GM23338 (cell line): ENCODE results near the gene ZBTB37. TPM values are rescaled to one million over a fixed set of nuclear protein-coding genes. Genes with fewer than 3 reads are reported as not detected.

Experiments used
- ATAC-seq: fragments of 200-7000 bp; cut with Tn5 transposase; 3 replicates; pipeline ENCODE4 v1.9.1; 2020
- DNase-seq: peaks from one replicate; pipeline ENCODE4 v3.0.0-alpha.2; 2015; ENCODE audit warnings: low spot score
- H2AFZ ChIP-seq: fragments of 200-600 bp; sonication (generic); 2 replicates; pipeline ENCODE4 v1.8.0; 2016; ENCODE audit warnings: antibody characterized with exemption, mild to moderate bottlenecking, moderate library complexity
- H3F3A ChIP-seq: fragments of 200-600 bp; sonication (generic); replicated peaks from 2 replicates; pipeline ENCODE4 v1.8.0; 2017; ENCODE audit warnings: antibody characterized with exemption, mixed run types, low read depth
- H3K27ac ChIP-seq: fragments of 200-600 bp; sonication (generic); 2 replicates; pipeline ENCODE4 v1.6.1; 2016; ENCODE audit warnings: low read depth
- H3K27me3 ChIP-seq: fragments of 200-600 bp; sonication (generic); 2 replicates; pipeline ENCODE4 v1.8.0; 2016; ENCODE audit warnings: mild to moderate bottlenecking, mixed run types, moderate library complexity; ENCODE audit not compliant: insufficient read depth
- H3K36me3 ChIP-seq: fragments of 200-600 bp; sonication (generic); 2 replicates; pipeline ENCODE4 v1.8.0; 2016; ENCODE audit warnings: mild to moderate bottlenecking; ENCODE audit not compliant: insufficient read depth
- H3K4me1 ChIP-seq: fragments of 200-600 bp; sonication (generic); 2 replicates; pipeline ENCODE4 v1.8.0; 2016; ENCODE audit warnings: mild to moderate bottlenecking, moderate library complexity; ENCODE audit not compliant: insufficient read depth
- H3K4me2 ChIP-seq: fragments of 200-600 bp; sonication (generic); 2 replicates; pipeline ENCODE4 v1.7.1; 2017; ENCODE audit warnings: mixed run types
- H3K4me3 ChIP-seq: fragments of 200-600 bp; sonication (generic); 2 replicates; pipeline ENCODE4 v1.6.1; 2016; ENCODE audit warnings: mixed run types
- H3K79me2 ChIP-seq: fragments of 200-600 bp; sonication (generic); replicated peaks from 2 replicates; pipeline ENCODE4 v1.8.0; 2017; ENCODE audit warnings: mild to moderate bottlenecking; ENCODE audit not compliant: insufficient read depth
- H3K9me2 ChIP-seq: fragments of 200-600 bp; sonication (generic); 2 replicates; pipeline ENCODE4 v1.8.0; 2017; ENCODE audit not compliant: insufficient read depth
- H4K20me1 ChIP-seq: fragments of 200-600 bp; sonication (generic); replicated peaks from 2 replicates; pipeline ENCODE4 v1.8.0; 2017; ENCODE audit warnings: mild to moderate bottlenecking; ENCODE audit not compliant: insufficient read depth
- H3K27ac Mint-ChIP-seq: 2 replicates; pipeline ENCODE4 v1.8.0; 2020; ENCODE audit warnings: inconsistent platforms, mild to moderate bottlenecking, moderate library complexity, mixed read lengths
- H3K27me3 Mint-ChIP-seq: 3 replicates; pipeline ENCODE4 v1.8.0; 2022; ENCODE audit warnings: low read depth, mild to moderate bottlenecking, moderate library complexity, mixed read lengths, inconsistent platforms; ENCODE audit not compliant: insufficient read depth, poor library complexity
- H3K36me3 Mint-ChIP-seq: 3 replicates; pipeline ENCODE4 v1.8.0; 2021; ENCODE audit warnings: low read depth, mild to moderate bottlenecking, inconsistent platforms, moderate library complexity, mixed read lengths
- H3K4me1 Mint-ChIP-seq: 3 replicates; pipeline ENCODE4 v1.8.0; 2020; ENCODE audit warnings: mild to moderate bottlenecking, inconsistent platforms, mixed read lengths
- H3K4me3 Mint-ChIP-seq: 3 replicates; pipeline ENCODE4 v1.8.0; 2021; ENCODE audit warnings: moderate library complexity, mild to moderate bottlenecking, inconsistent platforms, mixed read lengths
- H3K9me3 Mint-ChIP-seq: 3 replicates; pipeline ENCODE4 v1.8.0; 2020; ENCODE audit warnings: moderate library complexity, mild to moderate bottlenecking, inconsistent platforms, mixed read lengths
- CREB1 ChIP-seq: fragments of 250-450 bp; sonication (Bioruptor Pico); IDR thresholded peaks from 2 replicates; pipeline ENCODE4 v1.5.0; 2020; ENCODE audit warnings: low read depth, mild to moderate bottlenecking, moderate library complexity
- CTCF ChIP-seq, 2 experiments: fragments of 200-600 bp in 1 of 2; sonication (generic) in 1 of 2; conservative IDR thresholded peaks; 2 replicates each; pipeline versions ENCODE4 v1.5.1 to v1.6.1; 2016 to 2017; ENCODE audit warnings: antibody characterized with exemption in 2 of 2, low read depth in 2 of 2, mild to moderate bottlenecking in 2 of 2, moderate library complexity in 1 of 2
- NANOG ChIP-seq: IDR thresholded peaks from 2 replicates; pipeline ENCODE4 v1.6.1; 2016; ENCODE audit warnings: antibody characterized with exemption, borderline replicate concordance
- POLR2AphosphoS5 ChIP-seq: IDR thresholded peaks from 2 replicates; pipeline ENCODE4 v1.6.1; 2016; ENCODE audit warnings: antibody characterized with exemption, low read depth
- ZNF114 ChIP-seq: fragments of 250-450 bp; sonication (Bioruptor Pico); IDR thresholded peaks from 2 replicates; pipeline ENCODE4 v1.5.0; 2020; ENCODE audit warnings: mild to moderate bottlenecking, moderate library complexity
- ZNF462 ChIP-seq: fragments of 250-450 bp; sonication (Bioruptor Pico); IDR thresholded peaks from 2 replicates; pipeline ENCODE4 v1.5.0; 2020; ENCODE audit warnings: mild to moderate bottlenecking, moderate library complexity
- polyA plus RNA-seq: library from polyadenylated mRNA; unstranded; fragments of >200 nt; fragmentation: Nextera tagmentation; extraction: Ambion mirVana; gene quantifications from 2 replicates; pipeline ENCODE4 v1.2.1, GENCODE V29; 2016
- total RNA-seq: library from RNA; depleted of rRNA; stranded (reverse); fragments of >200 nt; shearing (Covaris generic); gene quantifications from 2 replicates; pipeline ENCODE4 v1.2.3, GENCODE V29; 2014

ZBTB37 gene
- total and polyA plus RNA-seq, 2 experiments from 2014 or later: 2.7 to 15.8 TPM

- TF ChIP-seq CTCF (conservative IDR thresholded peaks at IDR 0.05; ENCODE audit: low read depth in 2 of 2) (no peak), CREB1 (CRISPR knock-in tag) (no peak), POLR2AphosphoS5 (no peak)
Measured at GRCh38 chr1:173863224-173864161, 4.7 kb upstream of the ZBTB37 start (continued).

- Mint-ChIP-seq H3K27me3 (peaks cover 59% of the 10 kb centered on the region), H3K9me3 (peaks cover 13% of the 10 kb centered on the region; the same call in 2 of the 3 replicates), H3K27ac (peak overlapping the region; percentile 94), H3K4me3 (peak overlapping the region; percentile 100), H3K4me1 (peaks cover 22% of the 10 kb centered on the region), H3K36me3 (peaks cover 76% of the 10 kb centered on the region)
- Histone ChIP-seq H4K20me1 (peaks cover 16% of the 10 kb centered on the region), H2AFZ (no peak overlapping the region), H3K4me3 (peak overlapping the region; percentile 90), H3F3A (peaks cover 70% of the 10 kb centered on the region), H3K27me3 (no peaks in the 10 kb centered on the region), H3K4me1 (peaks cover 28% of the 10 kb centered on the region), H3K9me2 (no peaks in the 10 kb centered on the region), H3K36me3 (peaks cover 39% of the 10 kb centered on the region), H3K27ac (peak overlapping the region; percentile 96), H3K79me2 (peaks cover 38% of the 10 kb centered on the region), H3K4me2 (peak overlapping the region; percentile 87)
- DNase-seq (no peak), ATAC-seq (no peak)
- TF ChIP-seq ZNF114 (CRISPR knock-in tag) (no peak), ZNF462 (CRISPR knock-in tag) (no peak), CTCF (conservative IDR thresholded peaks at IDR 0.05; ENCODE audit: low read depth in 2 of 2) (no peak), NANOG (no peak)
Measured at GRCh38 chr1:173864179-173864867, 3.9 kb upstream of the ZBTB37 start.
